Urothelium cell line (cell line): ENCODE results near the gene PDK2.
A peak's percentile ranks its signal among the peaks of the same experiment; 100 is the strongest.

Source experiments
- DNase-seq: peaks from one replicate; pipeline ENCODE4 v3.0.0; 2011; ENCODE audit warnings: low spot score, mixed read lengths
- FAIRE-seq: peaks from 2 replicates; lab custom pipeline; 2011; peaks lifted over from hg19 to GRCh38; lab: Jason Lieb, UNC

Gene PDK2

GRCh38 chr17:50097926-50098325 is 2.8 kb downstream of the PDK2 start:
- no peak for FAIRE-seq
- DNase-seq, result no peak

- FAIRE-seq (no peak), DNase-seq (no peak)
These were observed 3.4 kb downstream of the PDK2 start for GRCh38 chr17:50098583-50098982.

GRCh38 chr17:50099003-50099402 is 3.9 kb downstream of the PDK2 start:
- no peak for DNase-seq
- no peak for FAIRE-seq

- DNase-seq (no peak), FAIRE-seq (no peak)
These were observed 5.3 kb downstream of the PDK2 start for GRCh38 chr17:50100480-50100883.

- DNase-seq, result no peak
- no peak for FAIRE-seq
These were observed 5.8 kb downstream of the PDK2 start for GRCh38 chr17:50100921-50101345.

DNA sequence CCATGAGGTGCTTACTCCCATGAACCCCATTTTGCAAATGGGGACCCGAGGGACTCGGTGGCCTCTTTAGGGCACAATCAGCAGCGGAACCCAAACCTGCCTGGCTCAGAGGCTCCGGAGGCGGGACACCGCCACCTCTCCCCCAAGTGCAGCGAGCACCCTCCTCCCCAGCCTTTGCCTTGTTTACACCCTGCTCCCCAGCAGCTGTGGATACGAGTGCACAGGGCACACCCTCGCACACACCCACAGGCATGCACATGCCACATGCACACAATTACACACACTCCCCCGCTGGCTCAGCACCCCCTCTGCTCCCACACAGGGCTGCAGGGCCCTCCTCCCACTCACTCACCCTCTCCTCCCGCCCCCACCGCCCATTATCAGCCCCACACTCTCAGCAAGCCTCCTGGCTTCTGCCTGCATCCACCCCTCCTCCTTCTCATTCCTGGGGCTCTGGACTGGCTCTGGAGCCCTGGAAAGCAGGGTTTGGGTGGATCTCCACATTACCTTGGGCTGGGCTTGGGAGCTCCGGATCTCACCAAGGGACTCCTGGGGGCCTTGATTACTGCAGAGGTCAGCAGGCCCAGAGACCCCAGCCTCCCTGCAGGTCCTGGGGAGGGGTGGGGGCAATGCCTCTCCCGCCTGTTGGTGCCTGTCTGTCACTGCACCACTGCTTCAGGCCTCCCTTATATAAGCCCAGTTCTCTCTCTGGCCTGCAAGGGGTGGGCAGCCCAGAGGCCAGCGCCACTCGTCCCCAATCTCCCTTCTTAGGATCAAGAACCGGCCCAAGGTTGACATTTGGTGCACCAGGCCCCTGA is 6.4 kb downstream of the PDK2 start:
- FAIRE-seq (peak; percentile 74), DNase-seq (no peak)

- FAIRE-seq, result no peak
- peak; percentile 33 for DNase-seq
These were observed 7.2 kb downstream of the PDK2 start for GRCh38 chr17:50102164-50102991.

DNA sequence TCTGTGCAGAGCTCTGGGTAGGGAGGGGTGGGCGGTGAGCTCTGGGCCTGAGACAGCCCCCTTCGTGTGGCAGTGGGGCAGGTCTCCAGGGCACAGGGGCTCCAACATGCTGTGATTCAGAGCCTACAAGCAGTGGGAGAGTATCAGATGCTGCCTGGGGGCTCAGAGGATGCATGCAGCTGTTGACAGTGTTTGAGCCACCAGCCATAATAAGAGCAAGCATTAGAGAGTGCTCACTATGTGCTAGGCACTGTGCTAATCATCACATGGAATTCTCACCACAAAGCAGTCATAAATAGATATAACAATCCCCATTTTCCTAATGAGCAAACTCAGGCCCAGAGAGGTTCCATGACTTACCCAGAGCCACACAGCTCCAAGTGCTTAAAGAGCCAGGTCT is 8.1 kb downstream of the PDK2 start:
- DNase-seq (no peak), FAIRE-seq (peak; percentile 40)

DNA sequence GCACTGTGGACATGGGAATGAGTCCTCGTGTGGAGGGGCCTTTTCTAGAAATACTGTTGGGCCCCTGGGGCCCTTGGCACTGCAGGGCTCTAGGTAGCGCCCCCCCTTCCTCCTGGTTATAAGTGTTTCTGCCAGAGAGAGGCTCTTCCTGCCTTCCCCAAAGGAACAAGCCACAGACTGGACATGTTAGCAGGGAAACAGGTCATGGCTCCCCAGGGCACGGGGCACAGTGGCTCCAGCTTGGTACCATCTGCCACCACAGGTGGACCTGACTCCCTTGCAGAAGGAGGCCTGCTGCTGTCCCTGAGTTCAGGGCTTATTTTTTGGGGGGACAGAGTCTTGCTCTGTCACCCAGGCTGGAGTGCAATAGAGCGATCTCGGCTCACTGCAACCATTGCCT is 8.8 kb downstream of the PDK2 start:
- no peak for FAIRE-seq
- DNase-seq, result no peak

DNA sequence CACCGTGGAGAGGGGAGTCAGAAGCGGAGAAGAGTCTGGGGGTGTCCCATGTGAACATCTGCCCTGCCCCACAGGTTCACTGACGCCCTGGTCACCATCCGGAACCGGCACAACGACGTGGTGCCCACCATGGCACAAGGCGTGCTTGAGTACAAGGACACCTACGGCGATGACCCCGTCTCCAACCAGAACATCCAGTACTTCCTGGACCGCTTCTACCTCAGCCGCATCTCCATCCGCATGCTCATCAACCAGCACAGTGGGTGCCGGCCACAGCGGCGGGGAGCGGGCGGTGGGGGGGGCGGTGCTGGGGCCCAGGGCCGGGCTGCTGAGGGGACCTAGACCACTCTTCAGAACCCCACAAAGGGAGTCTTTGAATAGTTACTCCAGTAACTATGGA is 10.7 kb downstream of the PDK2 start:
- no peak for DNase-seq
- no peak for FAIRE-seq

GRCh38 chr17:50106393-50107131 is 11.4 kb downstream of the PDK2 start:
- DNase-seq (no peak), FAIRE-seq (no peak)

DNA sequence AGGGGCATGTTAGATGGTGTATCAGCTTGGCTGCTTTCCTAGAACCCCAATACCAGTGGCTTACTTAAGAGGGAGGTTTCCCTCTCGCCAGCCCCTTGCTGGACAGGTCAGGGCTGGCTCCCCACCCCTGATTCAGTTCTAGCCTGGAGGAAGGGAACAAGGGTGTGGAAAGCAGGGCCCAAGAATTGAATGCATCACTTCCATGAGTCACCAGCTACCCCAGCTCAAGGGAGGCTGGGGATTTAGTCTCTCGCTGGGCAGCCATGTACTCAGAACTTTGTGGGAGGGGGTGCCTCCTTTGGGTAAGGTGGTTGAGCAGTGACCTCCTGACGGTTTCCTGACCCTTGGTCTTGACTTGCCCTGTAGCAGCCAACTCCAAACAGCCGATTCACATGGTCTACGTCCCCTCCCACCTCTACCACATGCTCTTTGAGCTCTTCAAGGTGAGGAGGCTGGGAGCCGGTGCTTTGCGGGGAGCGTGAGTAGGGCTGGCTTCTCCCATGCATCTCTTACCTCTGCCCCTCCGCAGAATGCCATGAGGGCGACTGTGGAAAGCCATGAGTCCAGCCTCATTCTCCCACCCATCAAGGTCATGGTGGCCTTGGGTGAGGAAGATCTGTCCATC is 12.8 kb downstream of the PDK2 start:
- FAIRE-seq (peak; percentile 48), DNase-seq (no peak)

DNA sequence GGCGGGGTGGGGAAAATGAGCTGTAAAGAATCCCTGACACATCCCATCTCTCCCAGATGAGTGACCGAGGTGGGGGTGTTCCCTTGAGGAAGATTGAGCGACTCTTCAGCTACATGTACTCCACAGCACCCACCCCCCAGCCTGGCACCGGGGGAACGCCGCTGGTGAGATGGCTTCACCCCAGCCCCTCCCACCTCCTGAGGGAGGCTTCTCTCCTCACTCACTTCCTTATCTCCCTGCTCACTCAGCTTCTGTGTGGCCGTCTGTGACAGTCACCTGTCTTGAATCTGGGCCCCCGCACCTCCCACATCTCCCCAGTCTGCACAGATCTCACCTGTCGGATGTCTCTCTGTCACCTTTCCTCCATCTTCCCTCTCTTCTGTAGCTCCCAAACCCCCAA is 13.4 kb downstream of the PDK2 start:
- DNase-seq (no peak), FAIRE-seq (no peak)

- no peak for FAIRE-seq
- no peak for DNase-seq
These were observed 14.1 kb downstream of the PDK2 start for GRCh38 chr17:50109207-50109606.

DNA sequence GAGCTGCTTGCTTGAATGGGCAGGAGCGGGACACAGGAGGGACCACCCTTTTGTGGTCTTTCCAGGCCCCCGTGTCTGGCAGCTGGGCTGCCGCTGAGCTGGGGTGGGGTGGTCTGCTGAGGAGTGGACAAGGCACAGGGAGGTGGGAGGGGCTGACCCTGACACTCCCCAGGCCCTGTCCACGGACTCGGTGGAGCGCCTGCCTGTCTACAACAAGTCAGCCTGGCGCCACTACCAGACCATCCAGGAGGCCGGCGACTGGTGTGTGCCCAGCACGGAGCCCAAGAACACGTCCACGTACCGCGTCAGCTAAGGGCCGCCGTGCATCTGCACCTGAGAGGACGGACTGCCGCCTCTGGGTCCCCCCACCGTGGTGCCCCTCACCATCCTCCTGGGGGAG is 14.6 kb downstream of the PDK2 start:
- DNase-seq, result no peak
- FAIRE-seq, result no peak

GRCh38 chr17:50110591-50111349 is 15.6 kb downstream of the PDK2 start:
- no peak for FAIRE-seq

DNA sequence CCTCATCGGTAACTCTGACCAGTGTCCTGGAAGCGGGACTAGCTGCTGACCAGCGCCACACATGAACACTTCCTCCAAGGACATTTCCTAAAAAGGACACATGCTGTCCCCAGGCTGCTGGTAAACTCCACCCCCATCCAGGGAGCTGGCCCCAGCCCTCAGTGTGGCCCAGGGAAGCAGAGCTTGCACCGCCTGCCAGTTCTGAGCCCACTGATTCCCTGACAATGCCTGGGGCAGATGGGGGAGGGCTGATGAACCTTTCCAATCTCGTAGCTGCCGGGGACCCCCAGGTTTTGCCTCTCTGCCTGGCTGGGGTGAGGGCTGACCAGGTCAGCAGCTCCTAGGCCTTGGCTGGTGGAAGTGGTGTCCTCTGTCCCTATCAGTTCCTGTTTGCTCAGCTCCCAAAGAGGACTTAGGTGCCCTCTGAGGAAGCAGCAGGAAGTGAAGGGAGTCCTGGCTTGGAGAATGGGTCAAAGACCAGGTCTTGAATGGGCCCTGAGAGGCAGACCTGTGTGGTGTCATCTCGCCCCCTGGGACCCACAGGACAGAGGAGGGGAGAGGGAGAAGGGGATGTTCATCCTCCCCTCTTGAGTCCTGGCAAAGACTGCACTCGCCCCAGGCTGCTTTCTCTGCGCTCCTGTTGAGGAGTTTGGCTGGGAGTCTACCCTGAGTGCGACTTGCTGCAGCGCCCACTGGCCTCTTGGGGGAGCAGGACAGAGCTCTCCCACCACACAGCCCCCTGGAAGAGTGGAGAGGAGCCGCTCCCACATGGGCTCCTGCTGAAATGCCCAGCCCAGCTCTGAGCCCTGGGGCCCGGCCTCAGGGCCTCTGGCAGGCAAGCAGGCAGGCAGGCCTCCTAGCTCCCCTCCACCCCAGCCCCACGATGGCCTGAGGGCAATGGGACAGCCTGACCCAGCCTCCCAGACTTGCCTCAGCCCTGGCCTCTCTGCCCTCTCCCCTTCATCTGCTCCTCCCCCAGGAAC is 16.8 kb downstream of the PDK2 start:
- no peak for DNase-seq
- no peak for FAIRE-seq

More at GRCh38 chr17:50110591-50111349, 15.6 kb downstream of the PDK2 start:
- DNase-seq, result no peak

DNA sequence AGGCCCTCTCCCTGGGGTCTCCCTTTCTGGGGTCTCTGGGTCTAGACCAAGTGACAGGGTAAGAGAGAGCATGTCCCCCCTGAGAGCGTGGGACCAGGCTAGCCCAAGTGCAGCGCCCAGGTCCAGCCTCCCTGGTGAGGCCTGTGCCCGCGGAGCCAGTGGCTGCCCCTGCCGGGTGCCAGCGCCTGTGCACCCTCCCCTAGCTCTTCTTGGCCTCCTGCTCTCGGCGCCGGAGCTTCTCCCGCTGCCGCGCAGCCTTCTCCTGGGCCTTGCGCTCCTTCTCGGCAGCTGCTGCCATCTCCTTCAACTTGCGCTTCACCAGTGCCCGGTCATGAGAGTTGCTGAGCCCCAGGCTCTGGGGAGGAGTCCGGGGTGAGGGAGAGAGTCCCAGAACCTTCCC is 17.5 kb downstream of the PDK2 start:
- DNase-seq (no peak), FAIRE-seq (no peak)
